Adrenal gland (tissue), 5 donors: ENCODE data around the gene SLC9A5.

Source experiments
- CTCF ChIP-seq, 6 experiments: fragments of 450-650 bp in 4 of 6; fragments of 200-600 bp in 2 of 6; sonication (generic) in 1 of 6; IDR thresholded peaks; 1 replicate in 5 of 6; 2 replicates in 1 of 6; pipeline versions ENCODE4 v1.5.1 to v1.8.0; 2016 to 2021; ENCODE audit warnings: antibody characterized with exemption in 6 of 6, mild to moderate bottlenecking in 2 of 6, moderate library complexity in 1 of 6
- POLR2A ChIP-seq, 2 donors: fragments of 450-650 bp; IDR thresholded peaks; one replicate each; pipeline ENCODE4 v1.6.1; 2017; ENCODE audit warnings: antibody characterized with exemption in 2 of 2, mild to moderate bottlenecking in 2 of 2, moderate library complexity in 1 of 2
- donor health status: DM: no; HTN: no; CAD: no.

- no peak for TF ChIP-seq POLR2A (IDR thresholded peaks at IDR 0.05)
- no peak for TF ChIP-seq CTCF (IDR thresholded peaks at IDR 0.05)
Observed at GRCh38 chr16:67256701-67257230, 8.0 kb downstream of the SLC9A5 start.
